Loucy (cell line): Measurements from ENCODE around the gene CDA.

Source experiments
- CTCF ChIP-seq: fragments of 200-600 bp; sonication (generic); conservative IDR thresholded peaks from 2 replicates; pipeline ENCODE4 v1.5.1; 2014; ENCODE audit warnings: mild to moderate bottlenecking, antibody characterized with exemption, low read length
- EZH2phosphoT487 ChIP-seq: fragments of 200-600 bp; IDR thresholded peaks from 2 replicates; pipeline ENCODE4 v1.6.1; 2018; ENCODE audit warnings: antibody characterized with exemption, mild to moderate bottlenecking, moderate library complexity, borderline replicate concordance

DNA sequence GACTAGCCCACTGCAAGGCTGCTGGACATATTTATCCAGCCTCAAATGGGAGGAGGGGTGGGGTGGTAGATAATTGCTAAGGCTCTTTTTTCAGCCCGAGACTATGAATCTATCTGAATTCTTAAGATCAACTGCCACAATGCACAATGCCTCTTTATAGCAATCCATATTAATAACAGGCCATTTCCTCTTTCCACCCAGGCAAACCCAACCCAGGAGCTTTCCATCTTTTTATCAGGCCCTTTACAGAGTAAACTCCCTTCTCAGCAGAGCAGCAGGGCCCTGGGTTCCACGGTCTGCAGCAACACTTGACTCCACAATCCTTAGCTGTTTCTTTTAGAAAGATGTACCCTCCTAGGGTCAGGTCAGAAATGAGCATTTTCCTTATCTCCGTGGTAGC, 71.5 kb downstream of the CDA start:
- TF ChIP-seq CTCF (no peak), EZH2phosphoT487 (no peak)
